ENCODE results near the gene TLE3.

The TLE3 gene

GRCh38 chr15:70100474-70101341 lies 3.0 kb upstream of the TLE3 start:
- TF ChIP-seq CTCF (IDR thresholded peaks at IDR 0.05; ENCODE audit: insufficient read depth, low read length, poor library complexity, severe bottlenecking) (no peak), EZH2phosphoT487 (conservative IDR thresholded peaks at IDR 0.05; ENCODE audit: low read length) (no peak)
- H3F3A ChIP-seq (ENCODE audit: insufficient read depth), result peaks cover 13% of the 10 kb centered on the region
- no peaks in the 10 kb centered on the region for H4K20me1 ChIP-seq (ENCODE audit: low read depth, low read length)
- H3K4me3 ChIP-seq (ENCODE audit: insufficient read depth, low read length, poor library complexity, severe bottlenecking), result peak overlapping the region; percentile 12
- H3K9me2 ChIP-seq (replicated peaks; ENCODE audit: insufficient read depth, low read length), result no peaks in the 10 kb centered on the region
- H3K36me3 ChIP-seq (ENCODE audit: low read length), result no peaks in the 10 kb centered on the region
- H3K9ac ChIP-seq (ENCODE audit: low read length), result peak overlapping the region; percentile 29; the same call in 1 of the 2 replicates
- no peaks in the 10 kb centered on the region for H3K27me3 ChIP-seq (ENCODE audit: low read length)
- peak overlapping the region; percentile 69 for H2AFZ ChIP-seq (ENCODE audit: low read depth, low read length, severe bottlenecking)
- no peak overlapping the region for H3K27ac ChIP-seq (ENCODE audit: low read depth, low read length)
- H3K4me2 ChIP-seq (ENCODE audit: low read depth, low read length, poor library complexity, severe bottlenecking), result peak overlapping the region; percentile 65
- H3K9me3 ChIP-seq (ENCODE audit: insufficient read depth, low read length), result no peaks in the 10 kb centered on the region
- peaks cover 1% of the 10 kb centered on the region; the same call in 1 of the 2 replicates for H3K79me2 ChIP-seq (ENCODE audit: insufficient read depth, low read length)

GRCh38 chr15:70099967-70100473 lies 2.3 kb upstream of the TLE3 start:
- Histone ChIP-seq H3K9me3 (ENCODE audit: insufficient read depth, low read length) (no peaks in the 10 kb centered on the region), H3K4me2 (ENCODE audit: low read depth, low read length, poor library complexity, severe bottlenecking) (peak overlapping the region; percentile 65), H3K9me2 (replicated peaks; ENCODE audit: insufficient read depth, low read length) (no peaks in the 10 kb centered on the region), H3F3A (ENCODE audit: insufficient read depth) (peaks cover 13% of the 10 kb centered on the region), H3K36me3 (ENCODE audit: low read length) (no peaks in the 10 kb centered on the region), H3K4me3 (ENCODE audit: insufficient read depth, low read length, poor library complexity, severe bottlenecking) (peak overlapping the region; percentile 12), H3K27ac (ENCODE audit: low read depth, low read length) (no peak overlapping the region), H4K20me1 (ENCODE audit: low read depth, low read length) (no peaks in the 10 kb centered on the region), H3K9ac (ENCODE audit: low read length) (peak overlapping the region; percentile 29; the same call in 1 of the 2 replicates), H3K27me3 (ENCODE audit: low read length) (no peaks in the 10 kb centered on the region), H3K79me2 (ENCODE audit: insufficient read depth, low read length) (peaks cover 4% of the 10 kb centered on the region; the same call in 1 of the 2 replicates), H2AFZ (ENCODE audit: low read depth, low read length, severe bottlenecking) (peak overlapping the region; percentile 69)
- no peak for TF ChIP-seq EZH2phosphoT487 (conservative IDR thresholded peaks at IDR 0.05; ENCODE audit: low read length)
- no peak for TF ChIP-seq CTCF (IDR thresholded peaks at IDR 0.05; ENCODE audit: insufficient read depth, low read length, poor library complexity, severe bottlenecking)

- Histone ChIP-seq H3K9me2 (replicated peaks; ENCODE audit: insufficient read depth, low read length) (no peaks in the 10 kb centered on the region), H4K20me1 (ENCODE audit: low read depth, low read length) (no peaks in the 10 kb centered on the region), H3K4me2 (ENCODE audit: low read depth, low read length, poor library complexity, severe bottlenecking) (peak overlapping the region; percentile 68), H2AFZ (ENCODE audit: low read depth, low read length, severe bottlenecking) (peak overlapping the region; percentile 61), H3K9ac (ENCODE audit: low read length) (peak overlapping the region; percentile 66), H3F3A (ENCODE audit: insufficient read depth) (peaks cover 13% of the 10 kb centered on the region), H3K27me3 (ENCODE audit: low read length) (no peaks in the 10 kb centered on the region), H3K36me3 (ENCODE audit: low read length) (no peaks in the 10 kb centered on the region), H3K9me3 (ENCODE audit: insufficient read depth, low read length) (no peaks in the 10 kb centered on the region), H3K79me2 (ENCODE audit: insufficient read depth, low read length) (peaks cover 4% of the 10 kb centered on the region; the same call in 1 of the 2 replicates), H3K27ac (ENCODE audit: low read depth, low read length) (peak overlapping the region; percentile 81), H3K4me3 (ENCODE audit: insufficient read depth, low read length, poor library complexity, severe bottlenecking) (peak overlapping the region; percentile 53)
- TF ChIP-seq EZH2phosphoT487 (conservative IDR thresholded peaks at IDR 0.05; ENCODE audit: low read length) (no peak), CTCF (IDR thresholded peaks at IDR 0.05; ENCODE audit: insufficient read depth, low read length, poor library complexity, severe bottlenecking) (no peak)
Observed at GRCh38 chr15:70099167-70099966, 1.6 kb upstream of the TLE3 start.
